GM12878 (cell line): Measurements from ENCODE around the gene TOR1B.

Experiments used
- BACH1 ChIP-seq: fragments of 450-650 bp; IDR thresholded peaks from 2 replicates; pipeline ENCODE4 v1.6.1; 2017; ENCODE audit warnings: mild to moderate bottlenecking, borderline replicate concordance
- CREB1 ChIP-seq: IDR thresholded peaks from 2 replicates; pipeline ENCODE4 v1.6.1; 2012; ENCODE audit warnings: low read depth, mild to moderate bottlenecking, inconsistent platforms
- CTCF ChIP-seq, 3 experiments: IDR thresholded peaks in 2 of 3; conservative IDR thresholded peaks in 1 of 3; 2 replicates each; pipeline ENCODE4 v1.5.1; 2011; ENCODE audit warnings: low read depth in 3 of 3, low read length in 3 of 3, mild to moderate bottlenecking in 3 of 3, control low read depth in 2 of 3, moderate library complexity in 2 of 3, inconsistent platforms in 1 of 3, mixed read lengths in 1 of 3; ENCODE audit not compliant: control insufficient read depth in 2 of 3, insufficient read depth in 1 of 3; ENCODE audit errors: extremely low read depth in 1 of 3
- EP300 ChIP-seq, 2 experiments: fragments of 150-350 bp in 1 of 2; IDR thresholded peaks; 2 replicates each; pipeline ENCODE4 v1.6.1; 2011 to 2012; ENCODE audit warnings: low read depth in 2 of 2, low read length in 2 of 2, borderline replicate concordance in 1 of 2, improper control_type of control experiment in 1 of 2, inconsistent platforms in 1 of 2; ENCODE audit not compliant: control insufficient read depth in 1 of 2
- EZH2 ChIP-seq: IDR thresholded peaks from 2 replicates; pipeline ENCODE4 v1.6.1; 2012; ENCODE audit warnings: low read depth, mild to moderate bottlenecking, control low read depth, inconsistent platforms, low read length, borderline replicate concordance; ENCODE audit not compliant: control insufficient read depth
- FOS ChIP-seq: IDR thresholded peaks from 3 replicates; pipeline ENCODE4 v1.6.1; 2011; ENCODE audit warnings: borderline replicate concordance; ENCODE audit not compliant: insufficient read length; ENCODE audit errors: extremely low read depth
- HDAC2 ChIP-seq: fragments of 200-600 bp; sonication (generic); IDR thresholded peaks from 2 replicates; pipeline ENCODE4 v1.6.1; 2017
- HDAC6 ChIP-seq: fragments of 200-600 bp; sonication (generic); IDR thresholded peaks from one replicate; pipeline ENCODE4 v1.8.0; 2017; ENCODE audit warnings: antibody characterized with exemption; ENCODE audit not compliant: unreplicated experiment
- POLR2AphosphoS5 ChIP-seq: IDR thresholded peaks from 2 replicates; pipeline ENCODE4 v1.6.1; 2011; ENCODE audit warnings: mild to moderate bottlenecking, low read length, inconsistent platforms
- RAD51 ChIP-seq: fragments of 450-650 bp; IDR thresholded peaks from 2 replicates; pipeline ENCODE4 v1.6.1; 2016; ENCODE audit warnings: moderate library complexity, mild to moderate bottlenecking, inconsistent platforms
- YY1 ChIP-seq: IDR thresholded peaks from 2 replicates; pipeline ENCODE4 v1.6.1; 2011; ENCODE audit warnings: low read depth, mild to moderate bottlenecking, low read length
- ZBED1 ChIP-seq: IDR thresholded peaks from 2 replicates; pipeline ENCODE4 v1.6.1; 2016; ENCODE audit warnings: borderline replicate concordance

DNA sequence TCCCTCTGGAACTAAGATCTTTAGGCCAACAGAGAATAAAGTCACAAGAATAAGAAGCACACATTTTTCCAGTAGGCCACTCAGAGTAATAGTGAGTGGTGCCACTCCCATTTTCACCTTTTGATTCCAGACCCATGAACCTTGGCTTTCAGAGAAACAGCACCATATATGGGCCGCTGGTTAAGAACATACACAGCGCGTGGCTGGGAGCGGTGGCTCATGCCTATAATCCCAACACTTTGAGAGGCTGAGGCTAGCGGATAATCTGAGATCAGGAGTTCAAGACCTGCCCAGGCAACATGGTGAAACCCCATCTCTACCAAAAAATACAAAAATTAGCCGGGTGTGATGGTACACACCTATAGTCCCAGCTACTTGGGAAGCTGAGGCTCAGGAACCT is 34.5 kb upstream of the TOR1B start:
- no peak for TF ChIP-seq HDAC6
- TF ChIP-seq ZBED1, result no peak
- no peak for TF ChIP-seq EP300 (IDR thresholded peaks at IDR 0.05; ENCODE audit: borderline replicate concordance in 1 of 2, control insufficient read depth in 1 of 2, low read depth in 2 of 2, low read length in 2 of 2)
- no peak for TF ChIP-seq BACH1
- no peak for TF ChIP-seq CREB1
- TF ChIP-seq EZH2, result no peak
- no peak for TF ChIP-seq RAD51
- TF ChIP-seq YY1, result no peak
- TF ChIP-seq CTCF (IDR thresholded peaks at IDR 0.05 in 2 of 3, conservative IDR thresholded peaks at IDR 0.05 in 1 of 3; ENCODE audit: control insufficient read depth in 2 of 3, extremely low read depth in 1 of 3, insufficient read depth in 1 of 3, low read depth in 3 of 3, low read length in 3 of 3), result no peak
- no peak for TF ChIP-seq POLR2AphosphoS5
- no peak for TF ChIP-seq FOS
- TF ChIP-seq HDAC2, result no peak
